ENCODE data around the gene IRF1.
"Not testable (repeated sequence)": the region's sequence is repeated elsewhere in the genome, so short reads cannot be mapped to it uniquely, and the experiment has no call there.

Gene IRF1, protein sequence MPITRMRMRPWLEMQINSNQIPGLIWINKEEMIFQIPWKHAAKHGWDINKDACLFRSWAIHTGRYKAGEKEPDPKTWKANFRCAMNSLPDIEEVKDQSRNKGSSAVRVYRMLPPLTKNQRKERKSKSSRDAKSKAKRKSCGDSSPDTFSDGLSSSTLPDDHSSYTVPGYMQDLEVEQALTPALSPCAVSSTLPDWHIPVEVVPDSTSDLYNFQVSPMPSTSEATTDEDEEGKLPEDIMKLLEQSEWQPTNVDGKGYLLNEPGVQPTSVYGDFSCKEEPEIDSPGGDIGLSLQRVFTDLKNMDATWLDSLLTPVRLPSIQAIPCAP

DNA sequence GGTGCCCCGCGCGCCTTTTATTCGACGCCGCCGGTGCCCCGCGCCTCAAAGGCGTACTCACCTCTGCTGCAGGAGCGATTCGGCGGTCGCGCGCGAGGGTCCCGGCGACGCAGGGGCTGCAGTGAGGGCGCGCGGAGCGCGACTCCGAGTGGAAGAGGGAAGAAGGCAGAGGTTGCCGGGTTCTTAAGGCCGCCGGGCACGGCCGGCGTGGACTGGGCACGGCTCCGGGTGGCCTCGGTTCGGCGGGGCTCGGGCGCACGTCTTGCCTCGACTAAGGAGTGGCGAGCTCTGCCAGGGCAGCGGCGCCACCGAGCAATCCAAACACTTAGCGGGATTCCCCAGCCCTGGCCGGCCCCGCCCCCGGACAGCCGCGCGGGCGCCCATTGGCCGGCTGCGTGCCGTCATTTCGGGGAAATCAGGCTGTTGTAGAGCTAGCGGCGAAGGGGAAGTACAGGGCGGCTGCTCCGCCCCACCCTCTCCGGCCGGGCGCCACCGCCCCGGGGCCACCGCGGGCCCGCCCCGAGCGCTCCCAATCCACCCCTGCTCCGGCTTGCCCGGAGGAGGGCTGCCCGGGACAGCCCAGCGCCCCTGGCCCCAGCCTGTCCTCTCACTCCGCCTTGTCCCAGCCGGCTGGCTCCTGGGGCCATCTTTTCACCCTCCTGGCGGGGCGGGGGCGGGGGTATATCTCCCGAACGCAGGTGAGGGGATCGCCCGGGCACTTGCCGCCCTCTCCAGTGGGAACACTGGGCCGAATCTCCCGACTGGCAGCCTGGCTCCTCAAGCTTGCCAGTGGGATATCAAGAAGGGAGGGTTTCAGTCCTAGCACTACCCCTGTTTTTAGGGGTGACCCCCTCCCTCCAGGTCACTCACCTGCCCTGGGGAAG is at the start of gene IRF1:
IRF1 (minus strand) TSS at position 290 of the 884 bp plus-strand sequence. CDS start 1,295 bp downstream, outside the sequence.
- DNase-seq, result peak; percentile 99

DNA sequence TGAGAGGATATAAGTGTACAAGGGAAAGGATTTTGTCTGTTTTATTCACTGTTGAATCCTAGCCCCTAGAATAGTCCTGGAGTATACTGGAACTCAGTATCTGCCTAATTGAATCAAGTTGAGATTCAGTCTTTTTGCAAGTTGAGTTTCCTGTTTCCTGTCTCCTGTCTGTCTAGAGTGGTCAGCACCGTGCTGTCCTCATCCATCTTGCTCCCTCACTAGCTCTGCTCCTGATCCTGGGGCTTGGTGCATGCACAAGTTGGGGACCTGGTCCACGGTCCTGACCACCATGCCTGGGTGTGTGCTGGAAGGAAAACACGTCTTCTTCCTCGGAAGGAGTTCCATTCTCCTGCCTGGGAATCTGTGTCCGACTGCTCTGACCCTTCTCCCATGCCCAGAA is 49.6 kb upstream of the IRF1 start:
- no peak for DNase-seq

DNA sequence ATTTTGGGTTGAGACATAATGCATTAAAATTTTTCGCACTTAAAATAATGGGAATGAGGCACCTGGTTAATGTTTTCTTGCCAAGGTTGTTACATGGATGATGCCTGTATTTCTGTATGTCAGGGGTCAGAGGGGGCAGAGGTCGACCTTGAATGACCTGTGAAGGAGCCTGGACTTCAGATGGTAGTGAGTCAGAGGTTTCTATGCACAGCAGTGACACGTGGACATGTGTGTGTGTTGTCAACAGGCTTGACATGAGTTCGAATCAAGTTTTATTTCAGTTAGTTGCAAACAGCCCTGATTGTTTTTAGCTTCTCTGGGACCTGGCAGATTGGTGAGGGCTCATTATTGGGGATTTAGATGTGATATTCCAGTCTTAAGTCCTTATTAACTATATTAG is 49.1 kb upstream of the IRF1 start:
- no peak for DNase-seq

DNA sequence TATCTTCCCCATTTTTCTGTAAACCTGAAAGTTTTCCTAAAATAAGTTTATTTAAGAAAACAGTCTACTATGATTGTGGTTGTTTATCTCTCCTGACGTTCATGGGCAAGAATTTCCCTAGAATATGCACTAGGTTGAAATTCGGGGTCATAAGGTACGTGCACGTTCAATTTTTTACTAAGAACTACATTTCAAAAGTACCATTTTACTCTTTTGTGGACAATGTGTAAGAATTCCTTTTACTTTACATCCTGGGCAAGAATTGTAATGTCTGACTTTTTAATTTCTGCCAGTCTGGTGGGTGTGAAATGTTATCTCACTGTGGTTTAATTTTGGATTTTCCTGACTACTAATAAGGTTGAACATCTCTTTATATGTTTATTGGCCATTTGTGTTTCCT is 40.4 kb upstream of the IRF1 start:
- DNase-seq, result no peak

DNA sequence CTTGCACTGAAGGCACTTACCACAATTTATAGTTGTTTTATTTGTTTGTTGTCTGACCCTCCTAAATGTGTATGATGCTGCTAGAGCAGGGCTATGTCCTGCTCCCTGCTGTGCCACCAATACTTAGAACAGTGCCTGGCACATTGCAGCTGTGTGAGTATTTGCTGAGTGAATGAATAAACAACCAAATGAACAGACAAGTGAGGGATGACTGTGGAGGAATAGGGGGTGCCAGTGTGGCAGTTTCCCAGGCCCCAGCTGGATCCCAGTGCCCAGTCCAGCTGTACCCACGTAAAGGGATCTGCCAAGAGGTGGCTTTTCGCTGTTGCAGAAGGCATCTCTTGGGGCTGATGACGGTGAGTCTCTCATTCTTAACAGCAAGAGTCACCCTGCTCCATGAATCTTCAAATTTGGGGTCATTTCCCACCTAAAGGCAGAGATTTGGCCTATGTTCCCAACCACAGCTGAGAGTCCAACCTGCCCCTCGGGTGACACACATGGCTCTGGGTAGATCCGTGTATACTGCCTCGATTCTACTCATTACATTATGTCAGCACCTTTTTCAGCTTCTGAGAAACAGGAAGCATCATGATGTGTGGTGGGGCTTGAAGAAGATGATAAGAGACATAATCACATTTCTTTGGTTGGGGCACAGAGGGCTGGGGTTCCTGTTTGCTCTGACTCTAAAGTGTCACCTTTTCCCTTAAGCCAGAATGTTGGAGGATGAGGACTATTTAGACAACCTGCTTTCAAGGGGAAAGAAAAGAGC is 38.5 kb upstream of the IRF1 start:
- peak; percentile 13 for DNase-seq

DNA sequence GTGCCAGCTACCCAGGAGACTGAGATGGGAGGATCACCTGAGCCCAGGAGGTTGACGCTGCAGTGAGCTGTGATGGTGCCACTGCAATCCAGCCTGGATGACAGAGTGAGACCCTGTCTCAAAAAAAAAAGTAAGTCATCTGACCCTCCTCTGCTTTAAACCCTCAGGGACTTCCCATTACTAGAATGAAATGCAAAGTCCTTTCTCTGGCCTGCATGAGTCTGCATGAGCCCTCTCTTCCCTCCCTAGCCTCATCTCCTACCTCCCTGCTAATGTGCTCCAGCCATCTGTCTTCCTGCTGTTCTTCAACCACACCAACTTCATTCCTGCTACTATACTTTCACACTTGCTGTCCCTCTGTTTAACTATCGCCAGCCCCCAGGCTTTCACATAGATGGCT is 37.4 kb upstream of the IRF1 start:
- DNase-seq, result no peak

DNA sequence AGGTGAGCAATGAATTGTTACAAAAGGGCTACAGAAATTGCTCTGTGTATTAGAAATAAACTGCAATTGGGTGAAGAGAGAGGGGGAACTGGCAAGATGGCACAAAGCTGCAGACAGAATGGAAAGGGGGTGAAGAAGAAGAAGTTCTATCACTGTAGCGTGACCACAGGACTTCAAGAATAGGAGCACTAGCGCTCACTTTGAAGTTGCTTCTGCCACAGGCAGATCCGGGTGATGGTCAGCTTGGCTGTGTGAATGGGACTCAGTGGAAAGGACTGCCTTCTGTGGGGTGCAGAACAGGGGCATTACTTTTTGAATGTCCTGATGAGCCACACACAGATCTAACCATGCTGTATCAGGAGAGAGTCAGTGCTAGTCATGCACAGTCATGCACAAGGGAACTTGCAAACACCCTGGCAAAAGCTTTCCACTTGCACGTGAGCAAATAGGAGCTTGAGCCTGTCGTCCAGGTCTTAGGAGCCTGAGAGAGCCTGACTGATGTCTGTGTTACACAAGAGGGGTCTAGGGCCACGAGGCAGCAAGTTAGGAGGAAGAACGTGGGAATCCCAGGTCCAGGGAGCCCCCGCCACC is 36.5 kb upstream of the IRF1 start:
- no peak for DNase-seq

DNA sequence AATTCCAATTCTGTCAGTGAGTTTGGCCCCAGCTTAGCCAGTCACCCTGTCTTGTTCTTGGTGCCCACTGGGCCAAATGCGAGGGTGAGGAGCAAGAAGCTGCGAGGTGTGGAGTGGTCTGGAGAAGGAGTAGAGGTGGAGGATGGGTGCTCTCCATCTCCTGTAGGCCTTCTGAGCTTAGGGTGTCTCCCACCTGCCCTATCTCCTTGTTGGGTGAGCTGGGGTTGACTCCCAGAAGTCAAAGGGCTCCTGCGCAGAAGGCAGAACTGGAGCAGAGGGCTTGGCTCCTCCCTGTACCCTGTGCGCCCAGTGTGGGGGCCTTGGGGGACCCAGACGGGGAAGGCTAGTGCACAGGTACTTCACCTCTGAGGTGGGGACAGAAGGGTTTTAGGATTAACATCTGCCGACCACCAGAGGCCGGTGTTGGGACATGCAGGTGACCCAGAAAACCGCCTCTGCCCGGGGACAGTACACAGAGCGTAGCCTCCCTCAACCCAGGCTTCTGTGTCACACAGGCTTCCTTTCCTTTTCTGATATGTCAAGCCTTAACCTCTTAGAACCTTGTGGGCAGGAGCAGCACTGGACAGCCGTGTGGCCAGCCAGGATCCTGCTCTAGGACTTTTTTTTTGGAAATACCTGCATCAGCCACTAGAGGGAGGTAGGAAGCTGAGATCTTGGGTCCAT is 35.9 kb upstream of the IRF1 start:
- DNase-seq, result peak; percentile 58

DNA sequence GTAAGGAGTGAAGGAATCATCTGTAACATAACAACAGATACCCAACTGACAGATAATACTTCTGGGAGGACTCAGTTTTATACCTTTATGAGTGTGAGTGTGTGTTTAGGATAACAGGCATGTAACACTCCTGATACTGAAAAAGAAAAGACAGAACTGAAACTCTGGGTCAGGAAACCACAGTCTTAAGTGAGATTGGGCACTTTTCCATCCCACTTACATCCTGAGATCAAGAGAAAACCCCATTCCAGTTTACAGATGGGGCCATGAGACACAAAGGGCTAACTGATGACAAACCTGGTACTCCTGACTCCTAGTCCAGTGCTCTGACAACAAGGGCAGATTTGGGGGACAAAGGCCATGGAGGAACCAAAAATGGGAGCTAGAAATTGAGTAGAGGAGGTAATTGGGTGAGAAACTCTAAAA is 34.7 kb upstream of the IRF1 start:
- no peak for DNase-seq

DNA sequence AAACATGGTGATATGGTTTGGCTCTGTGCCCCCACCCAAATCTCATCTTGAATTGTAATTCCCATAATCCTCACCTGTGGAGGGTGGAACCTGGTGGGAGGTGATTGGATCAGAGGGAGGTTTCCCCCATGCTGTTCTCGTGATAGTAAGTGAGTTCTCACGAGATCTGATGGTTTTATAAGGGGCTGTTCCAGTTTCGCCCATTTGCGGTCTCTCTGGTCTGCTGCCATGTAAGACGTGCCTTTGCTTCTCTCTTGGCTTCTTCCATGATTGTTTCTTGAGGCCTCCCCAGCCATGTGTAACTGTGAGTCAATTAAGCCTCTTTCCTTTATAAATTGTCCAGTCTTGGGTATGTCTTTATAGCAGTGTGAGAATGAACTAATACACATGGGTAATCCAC is 34.3 kb upstream of the IRF1 start:
- DNase-seq, result not testable (repeated sequence)

DNA sequence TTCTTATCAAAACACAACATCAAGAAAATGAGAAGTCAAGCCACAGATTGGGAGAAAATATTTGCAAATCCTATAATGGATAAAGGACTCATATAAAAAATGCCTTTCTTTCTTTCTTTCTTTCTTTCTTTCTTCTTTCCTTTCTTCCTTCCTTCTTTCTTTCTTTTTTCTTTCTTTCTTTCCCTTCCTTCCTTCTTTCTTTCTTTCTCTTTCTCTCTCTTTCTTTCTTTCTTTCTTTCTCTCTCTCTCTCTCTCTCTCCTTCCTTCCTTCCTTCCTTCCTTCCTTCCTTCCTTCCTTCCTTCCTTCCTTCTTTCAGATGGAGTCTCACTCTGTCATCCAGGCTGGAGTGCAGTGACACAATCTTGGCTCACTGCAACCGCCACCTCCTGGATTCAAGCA is 31.5 kb upstream of the IRF1 start:
- not testable (repeated sequence) for DNase-seq

DNA sequence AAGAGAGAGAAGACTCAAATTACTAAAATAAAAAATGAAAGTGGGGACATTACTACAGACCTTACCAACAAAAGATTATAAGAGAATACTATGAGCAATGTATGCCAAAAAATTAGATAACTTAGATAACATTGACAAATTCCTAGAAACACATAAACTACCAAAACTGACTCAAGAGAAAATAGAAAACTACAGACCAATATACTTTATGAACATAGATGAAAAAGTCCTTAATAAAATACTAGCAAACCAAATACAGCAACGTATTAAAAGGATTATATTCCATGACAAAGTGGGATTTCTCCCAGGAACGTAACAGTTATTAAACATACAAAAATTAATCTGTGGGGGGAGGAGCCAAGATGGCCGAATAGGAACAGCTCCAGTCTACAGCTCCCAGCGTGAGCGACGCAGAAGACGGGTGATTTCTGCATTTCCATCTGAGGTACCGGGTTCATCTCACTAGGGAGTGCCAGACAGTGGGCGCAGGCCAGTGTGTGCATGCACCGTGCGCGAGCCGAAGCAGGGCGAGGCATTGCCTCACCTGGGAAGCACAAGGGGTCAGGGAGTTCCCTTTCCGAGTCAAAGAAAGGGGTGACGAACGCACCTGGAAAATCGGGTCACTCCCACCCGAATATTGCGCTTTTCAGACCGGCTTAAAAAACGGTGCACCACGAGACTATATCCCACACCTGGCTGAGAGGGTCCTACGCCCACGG is 23.2 kb upstream of the IRF1 start:
- not testable (repeated sequence) for DNase-seq

DNA sequence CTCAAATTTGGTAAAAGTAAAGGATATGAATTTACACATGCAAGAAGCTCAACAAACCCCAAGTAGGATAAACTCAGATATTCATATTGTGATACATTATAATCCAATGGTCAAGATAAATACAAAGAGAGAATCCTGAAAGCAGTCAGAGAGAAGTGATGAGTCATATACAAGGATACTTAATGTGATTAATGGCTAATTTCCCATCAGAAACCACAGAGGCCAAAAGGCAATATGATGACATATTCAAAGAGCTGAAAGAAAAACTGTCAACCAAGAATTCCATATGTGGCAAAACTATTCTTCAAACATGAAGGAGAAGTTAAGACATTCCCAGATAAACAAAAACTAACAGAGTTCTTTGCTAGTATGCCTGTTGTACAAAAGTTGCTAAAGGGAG is 19.5 kb upstream of the IRF1 start:
- no peak for DNase-seq

DNA sequence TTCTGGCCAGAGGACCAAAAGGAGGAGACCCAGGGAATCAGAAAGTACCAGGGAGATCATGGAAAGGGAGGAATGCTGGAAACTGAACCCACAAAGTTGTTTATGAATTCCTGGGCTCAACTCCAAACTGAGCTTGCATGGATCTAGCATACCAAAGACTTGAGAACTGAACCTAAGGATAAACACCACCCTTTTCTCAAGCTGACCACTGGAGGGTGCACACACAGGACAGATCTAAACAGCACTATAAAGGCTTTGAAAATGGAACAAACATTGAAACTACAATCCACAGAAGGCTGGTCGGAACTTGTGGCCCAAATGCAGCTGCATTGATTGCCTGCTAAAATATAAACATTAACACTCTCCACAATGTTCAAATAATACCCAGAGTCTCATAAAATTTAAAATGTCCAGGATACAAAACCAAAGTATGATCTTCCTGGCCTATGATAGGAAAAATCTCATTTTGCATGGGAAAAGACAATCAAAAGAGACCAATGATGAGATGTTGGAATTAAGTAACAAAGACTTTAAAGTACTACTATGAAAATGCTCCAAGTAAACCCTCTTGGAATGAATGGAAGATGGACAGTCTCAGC is 15.6 kb upstream of the IRF1 start:
- DNase-seq, result no peak

DNA sequence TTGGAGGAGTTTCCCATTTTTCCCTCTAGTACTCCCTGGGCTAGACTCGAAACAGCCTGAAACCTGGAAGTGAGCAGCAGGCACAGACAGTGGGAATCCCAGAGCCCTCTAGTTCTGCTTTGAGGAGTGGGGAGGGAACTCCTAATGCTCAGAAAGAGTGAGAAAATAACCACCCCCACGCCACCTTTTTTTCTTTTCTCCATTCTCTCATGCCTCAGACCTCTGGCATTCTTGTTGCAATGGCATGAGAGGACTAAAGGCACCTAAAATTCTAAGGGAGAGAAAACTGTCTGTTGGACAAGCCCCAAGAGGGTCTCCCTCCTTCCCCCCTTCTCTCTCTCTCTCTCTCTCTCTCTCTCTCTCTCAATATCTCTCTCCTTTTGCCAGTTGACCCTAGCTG is 15.1 kb upstream of the IRF1 start:
- no peak for DNase-seq

DNA sequence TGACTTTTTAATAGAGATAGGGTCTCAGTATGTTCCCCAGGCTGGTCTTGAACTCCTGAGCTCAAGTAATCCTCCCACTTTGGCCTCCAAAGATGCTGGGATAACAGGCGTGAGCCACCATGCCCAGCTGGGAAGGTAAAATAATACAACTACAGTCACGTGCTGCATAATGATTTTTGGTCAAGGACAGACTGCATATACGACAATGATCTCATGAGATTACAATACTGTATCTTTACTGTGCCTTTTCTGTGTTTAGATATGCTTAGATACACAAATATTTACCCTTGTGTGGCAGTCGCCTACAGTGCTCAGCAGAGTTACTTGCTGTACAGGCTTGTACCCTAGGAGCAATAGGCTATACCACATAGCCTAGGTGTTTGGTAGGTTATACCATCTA is 14.2 kb upstream of the IRF1 start:
- DNase-seq, result no peak

DNA sequence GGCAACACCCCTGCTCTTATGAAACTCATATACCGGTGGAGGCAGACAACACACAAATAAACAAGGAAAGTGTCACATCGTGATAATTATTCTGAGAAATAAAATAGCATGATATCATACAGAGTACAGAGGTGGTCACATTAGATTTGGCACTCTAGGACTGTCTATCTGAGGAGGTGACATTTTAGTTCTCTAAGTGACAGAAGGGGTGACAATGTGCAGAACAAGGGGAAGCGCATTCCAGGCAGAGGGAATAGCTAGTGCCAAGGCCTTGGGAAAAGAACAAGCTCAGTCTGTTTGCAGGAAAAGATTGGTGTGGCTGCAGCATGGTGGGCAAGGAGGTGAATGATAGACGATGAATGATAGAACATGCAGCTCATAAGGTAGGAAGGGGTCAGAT is 12.7 kb upstream of the IRF1 start:
- DNase-seq, result no peak

DNA sequence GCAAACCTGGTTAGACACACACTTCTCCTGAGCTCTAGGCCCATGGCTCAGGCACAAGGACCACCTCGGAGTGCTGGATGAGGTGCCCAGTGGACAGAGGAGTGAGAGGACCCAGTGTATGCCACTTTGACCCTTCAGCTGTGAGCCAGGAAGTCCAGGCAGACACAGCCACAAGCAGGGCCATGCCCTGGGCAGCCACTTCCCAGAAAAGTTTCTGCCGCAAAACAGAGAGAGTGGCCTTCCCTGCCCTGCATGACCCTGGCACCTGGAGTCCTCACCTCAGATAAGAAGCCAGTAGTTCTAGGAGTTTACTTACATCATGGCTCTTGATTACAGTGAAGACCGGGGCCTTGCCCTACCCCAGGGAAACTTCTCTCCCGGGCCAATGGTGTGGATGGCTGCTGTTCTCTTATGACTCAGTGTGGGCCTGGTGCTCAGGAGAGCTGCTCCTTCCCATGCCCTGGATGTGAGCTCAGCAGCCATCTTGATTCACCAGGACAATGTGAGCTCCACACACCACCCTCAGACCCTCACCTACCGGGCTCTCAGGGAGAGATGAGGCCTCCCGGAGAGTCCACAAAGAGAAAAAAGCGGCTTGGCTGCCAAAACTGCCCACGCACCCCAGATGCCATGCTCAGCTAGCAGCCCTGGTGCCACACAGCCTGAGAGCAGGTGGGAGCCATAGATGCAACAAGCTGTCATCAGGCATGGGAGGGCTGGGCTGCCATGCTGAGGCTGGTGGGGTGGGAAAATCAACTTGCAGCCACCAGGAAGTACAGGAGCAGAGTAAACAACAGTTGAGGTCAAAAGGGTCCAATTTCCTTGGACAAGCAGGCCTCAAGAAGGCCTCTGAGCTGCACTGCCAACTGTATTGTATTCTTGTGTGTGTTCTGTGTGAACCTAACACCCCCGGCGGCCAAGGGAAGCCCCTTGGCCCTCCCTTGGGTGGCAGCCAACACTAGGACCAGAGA is 11.7 kb upstream of the IRF1 start:
- DNase-seq, result no peak

DNA sequence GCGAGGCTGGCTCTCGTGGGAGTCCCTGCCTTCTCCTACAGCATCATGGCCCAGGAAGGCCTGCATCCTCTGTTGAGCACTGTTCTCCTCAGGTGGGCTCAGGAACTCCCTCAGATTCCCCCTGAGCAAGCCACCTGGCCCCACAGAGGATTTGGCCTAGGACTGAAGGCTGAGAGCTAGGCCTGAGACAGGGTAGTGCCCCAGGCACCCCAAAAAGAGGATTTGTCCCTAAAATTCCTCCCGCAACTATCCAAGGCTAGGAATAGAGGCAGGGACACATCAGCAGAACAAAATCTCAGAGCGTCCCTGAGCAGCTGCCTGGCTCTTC is 11.0 kb upstream of the IRF1 start:
- DNase-seq, result no peak

DNA sequence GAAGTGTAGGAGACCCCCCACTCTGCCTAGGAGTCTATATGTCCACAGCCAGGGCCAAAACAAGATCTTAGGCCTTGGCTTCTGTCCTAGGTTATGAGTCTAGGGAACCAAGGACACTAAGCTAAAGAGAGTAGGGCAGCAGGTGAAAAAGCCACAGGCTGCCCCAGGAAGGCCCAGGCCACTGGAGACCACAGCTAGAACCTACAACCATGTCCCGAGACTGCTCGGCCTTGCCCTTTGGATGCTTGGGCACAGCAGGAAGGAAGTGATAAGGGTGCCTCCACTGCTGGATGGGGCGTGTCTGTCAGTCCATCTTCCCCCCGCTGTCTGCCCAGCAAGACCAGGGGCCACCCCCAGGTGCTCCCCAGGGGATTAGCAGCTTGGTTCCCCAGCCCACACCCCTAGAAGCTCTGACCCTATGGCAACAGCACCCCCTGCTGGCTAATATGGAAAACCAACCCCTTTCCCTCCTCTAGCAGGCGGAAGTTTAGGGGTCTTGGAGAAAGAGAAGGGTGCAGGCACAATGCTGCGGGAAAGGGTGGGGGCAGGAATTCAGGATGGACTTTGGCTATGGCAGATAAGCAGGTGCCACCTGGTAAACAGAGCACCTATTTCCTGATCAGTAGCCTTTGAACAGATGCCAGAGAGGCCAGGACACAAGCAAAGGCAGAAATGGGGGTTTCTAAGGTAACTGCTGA is 10.5 kb upstream of the IRF1 start:
- DNase-seq, result peak; percentile 82
